Lower leg skin (tissue), 3 donors: ENCODE results near the gene ZRSR2.

Experiments used
- CTCF ChIP-seq, 3 donors: fragments of 450-650 bp; IDR thresholded peaks; one replicate each; pipeline ENCODE4 v1.5.1; 2016; ENCODE audit warnings: antibody characterized with exemption in 3 of 3, mild to moderate bottlenecking in 3 of 3, moderate library complexity in 2 of 3
- POLR2A ChIP-seq, 2 donors: fragments of 450-650 bp; IDR thresholded peaks; one replicate each; pipeline ENCODE4 v1.6.1; 2016 to 2017; ENCODE audit warnings: antibody characterized with exemption in 2 of 2, mild to moderate bottlenecking in 1 of 2, moderate library complexity in 1 of 2

- TF ChIP-seq CTCF (IDR thresholded peaks at IDR 0.05) = no peak
- no peak for TF ChIP-seq POLR2A (IDR thresholded peaks at IDR 0.05)
Observed at GRCh38 chrX:15755091-15755490, 35.2 kb upstream of the ZRSR2 start.
